HG02642 (cell line): ENCODE results near the gene C1orf94.

Experiments
- ATAC-seq: cut with Tn5 transposase; IDR thresholded peaks from one replicate; pipeline ENCODE4 v1.9.1; 2021; ENCODE audit warnings: mild to moderate bottlenecking; ENCODE audit not compliant: unreplicated experiment, poor library complexity

Gene C1orf94

GRCh38 chr1:34176830-34177603, at the start of gene C1orf94:
C1orf94 (plus strand) TSS chr1:34176907; CDS start chr1:34177790, 883 bp downstream.
- ATAC-seq: no peak

GRCh38 chr1:34127006-34128000, 49.4 kb upstream of the C1orf94 start:
- ATAC-seq: no peak

DNA sequence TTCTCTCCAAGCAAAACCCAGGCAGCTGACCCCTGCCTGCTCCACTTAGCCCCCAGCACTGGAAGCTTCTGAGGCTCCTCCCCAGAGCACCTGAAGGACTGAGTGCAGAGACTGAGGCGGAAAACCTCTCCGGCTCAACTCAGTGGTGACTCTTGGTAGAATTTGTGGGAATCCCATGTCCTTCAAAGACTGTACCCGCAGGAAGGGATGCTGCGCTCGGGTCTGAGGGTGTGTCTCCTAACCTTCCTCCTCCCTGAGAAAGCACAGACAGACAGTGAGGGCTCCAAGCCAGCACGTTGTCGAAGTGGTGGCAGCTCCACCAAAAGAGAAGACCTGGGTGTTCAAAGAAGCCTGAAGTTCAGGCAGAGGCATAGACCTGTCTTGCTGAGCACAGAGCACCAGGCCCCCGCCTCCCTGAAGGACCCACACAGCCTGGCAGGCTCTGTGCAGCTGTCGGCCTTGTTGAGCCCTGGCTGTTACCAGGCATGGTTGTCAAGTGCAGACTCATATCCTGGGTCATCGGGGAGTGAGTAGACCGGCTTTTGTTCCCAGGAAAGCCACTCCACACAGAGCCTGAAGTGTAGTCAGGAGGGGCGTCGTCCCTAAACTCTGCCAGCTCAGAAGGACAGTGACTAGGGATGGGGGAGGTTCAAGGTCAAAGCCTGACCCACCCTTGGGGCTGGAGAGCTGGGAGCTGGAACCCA, 48.4 kb upstream of the C1orf94 start:
- no peak for ATAC-seq

- no peak for ATAC-seq
Measured at GRCh38 chr1:34129630-34130029, 47.1 kb upstream of the C1orf94 start.

GRCh38 chr1:34130306-34130705, 46.4 kb upstream of the C1orf94 start:
- no peak for ATAC-seq

DNA sequence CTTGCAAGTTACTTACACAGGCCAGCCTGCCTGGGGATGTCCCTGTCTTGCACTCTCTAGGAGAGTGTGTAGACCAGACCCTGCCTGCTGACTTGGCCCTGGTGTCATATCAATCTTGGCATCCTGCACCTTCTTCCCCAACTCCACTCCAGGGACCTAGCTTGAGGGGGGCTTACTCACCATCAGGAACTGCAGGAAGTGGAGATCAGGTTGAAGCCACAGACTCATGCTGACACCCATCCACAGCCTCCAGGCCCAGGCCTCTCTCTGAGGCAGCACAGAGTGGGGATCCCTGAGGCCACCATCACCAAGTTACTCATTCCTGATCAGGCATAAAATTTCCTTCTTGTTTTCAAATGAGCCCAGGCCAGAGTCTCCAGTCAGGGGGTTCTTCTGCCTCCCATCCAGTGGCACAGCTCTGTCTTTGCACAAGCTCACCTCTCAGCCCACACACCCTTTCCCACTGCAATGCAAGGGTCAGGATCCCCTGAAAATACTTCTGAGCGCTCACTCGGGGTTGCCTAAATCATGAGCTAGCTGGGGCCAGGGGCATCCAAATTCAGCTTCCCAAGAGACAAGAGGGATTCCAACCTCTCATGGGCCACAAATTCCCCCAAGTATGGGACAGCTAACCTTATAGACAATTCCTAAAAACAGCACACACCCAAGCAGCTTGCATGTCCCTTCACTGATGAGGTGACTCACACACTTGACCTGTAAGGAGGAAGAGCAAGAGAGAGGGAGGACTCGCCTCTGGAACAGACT, 45.1 kb upstream of the C1orf94 start:
- ATAC-seq: no peak

GRCh38 chr1:34132161-34132420, 44.6 kb upstream of the C1orf94 start:
- no peak for ATAC-seq

DNA sequence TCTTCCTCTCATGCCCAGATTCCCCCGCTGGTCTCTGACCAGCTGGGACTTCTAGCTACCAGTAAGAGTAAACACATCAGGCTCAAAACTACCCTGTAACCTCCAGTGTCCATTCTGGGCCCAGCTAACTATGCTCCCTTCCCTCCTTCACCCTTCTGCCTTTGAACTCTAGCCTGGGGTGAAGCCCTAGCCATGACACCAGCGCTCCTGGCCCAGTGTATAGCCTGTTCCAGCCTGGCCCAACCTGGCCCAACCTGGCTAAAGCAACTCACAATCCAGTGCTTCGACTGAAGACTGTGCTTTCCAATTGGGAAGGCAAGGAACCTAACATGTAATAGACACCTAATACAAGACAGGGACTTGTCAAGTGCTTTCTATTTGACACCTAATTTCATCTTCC, 39.3 kb upstream of the C1orf94 start:
- no peak for ATAC-seq

DNA sequence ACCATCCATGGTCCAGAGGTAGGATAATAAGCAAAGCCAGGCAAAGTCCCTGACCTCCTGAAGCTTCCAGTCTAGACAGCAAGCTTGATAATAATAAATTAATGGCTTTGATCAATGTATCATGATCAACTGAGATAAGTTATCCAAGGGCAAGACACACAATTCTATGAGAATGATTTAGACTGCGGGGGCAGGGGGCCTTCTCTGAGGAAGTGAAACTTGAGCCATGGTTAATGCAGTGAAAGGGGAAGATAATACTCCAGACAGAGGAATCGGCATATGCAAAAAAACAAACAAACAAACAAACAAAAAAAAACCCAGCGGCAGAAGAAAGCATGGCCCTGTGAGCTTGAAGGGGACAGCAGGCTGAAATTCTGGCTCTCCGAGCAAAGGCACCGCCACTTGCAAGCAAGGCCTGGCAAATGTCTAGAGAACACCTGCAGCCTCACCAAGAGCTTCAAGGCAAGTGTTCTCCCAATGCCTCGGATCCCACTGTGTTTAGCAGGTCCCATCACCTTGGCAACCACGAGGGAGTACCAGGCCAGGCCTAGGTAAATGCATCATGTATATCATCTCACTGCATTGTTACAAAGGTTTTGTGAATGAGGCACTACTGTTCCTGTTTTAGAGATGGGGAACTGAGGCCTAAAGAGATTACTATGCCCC, 36.6 kb upstream of the C1orf94 start:
- ATAC-seq: no peak

DNA sequence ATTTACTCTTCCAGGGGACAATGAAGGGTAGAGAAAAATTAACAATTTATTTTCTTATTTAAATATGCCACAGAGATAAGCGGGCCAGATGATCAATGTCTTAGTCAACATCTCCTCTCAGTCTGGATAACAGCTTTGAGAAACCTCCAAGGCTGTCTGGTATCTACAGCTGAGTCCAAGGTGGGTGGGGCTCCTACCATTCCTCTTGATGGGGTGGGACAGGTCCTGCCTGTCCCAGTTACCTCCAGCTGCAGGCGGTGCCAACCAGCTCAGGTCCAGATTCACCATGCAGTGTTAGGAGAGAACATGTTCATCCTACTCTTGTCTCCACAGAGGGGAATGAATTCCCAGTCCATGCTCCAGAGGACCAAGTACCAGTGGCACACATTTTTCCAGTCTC, 32.7 kb upstream of the C1orf94 start:
- ATAC-seq: no peak

DNA sequence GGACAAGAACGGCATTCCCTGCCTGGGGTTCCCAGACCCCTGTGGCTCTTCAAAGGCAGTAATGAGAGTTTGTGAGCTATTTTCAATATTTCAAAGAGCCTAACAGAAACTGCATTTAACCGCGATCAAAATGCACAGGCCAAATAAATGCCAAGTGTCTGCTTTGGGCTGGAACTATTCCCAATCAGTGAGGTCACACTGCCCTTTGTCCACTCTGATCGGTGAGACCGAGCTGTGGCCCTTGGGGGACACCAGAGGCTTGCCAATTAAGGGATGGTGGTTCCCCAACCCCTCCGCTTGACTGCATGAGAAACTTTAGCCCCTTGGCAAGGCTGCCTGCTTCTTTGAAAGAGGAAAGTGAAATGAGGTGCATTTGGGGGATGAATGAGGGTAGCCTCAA, 31.9 kb upstream of the C1orf94 start:
- no peak for ATAC-seq

DNA sequence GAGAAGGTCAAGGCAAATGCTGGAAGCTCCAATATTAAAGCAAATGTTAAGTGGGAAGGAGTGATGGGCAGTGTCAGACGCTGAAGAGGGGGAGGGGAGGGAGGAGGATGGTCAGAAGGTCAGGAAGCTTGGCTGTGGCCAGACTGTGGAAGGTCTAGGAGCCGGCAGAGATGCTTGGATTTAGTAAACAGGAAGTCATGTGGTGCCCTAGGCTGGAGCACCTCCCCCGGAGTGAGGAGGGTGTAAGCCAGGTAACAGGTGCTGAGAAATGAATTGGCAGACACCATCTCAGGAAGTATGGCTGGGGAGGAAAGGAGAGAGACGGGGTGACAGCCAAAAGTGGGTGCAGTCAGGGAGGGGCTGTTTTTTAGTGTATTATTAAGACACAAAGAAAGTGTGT, 29.4 kb upstream of the C1orf94 start:
- no peak for ATAC-seq

GRCh38 chr1:34149501-34149900, 27.2 kb upstream of the C1orf94 start:
- ATAC-seq: no peak

- ATAC-seq: no peak
Measured at GRCh38 chr1:34153246-34153645, 23.5 kb upstream of the C1orf94 start.

- ATAC-seq: no peak
Measured at GRCh38 chr1:34155860-34156259, 20.8 kb upstream of the C1orf94 start.

- ATAC-seq: no peak
Measured at GRCh38 chr1:34156739-34157138, 20.0 kb upstream of the C1orf94 start.

- peak; percentile 75 for ATAC-seq
Measured at GRCh38 chr1:34162852-34163766, 13.6 kb upstream of the C1orf94 start.

DNA sequence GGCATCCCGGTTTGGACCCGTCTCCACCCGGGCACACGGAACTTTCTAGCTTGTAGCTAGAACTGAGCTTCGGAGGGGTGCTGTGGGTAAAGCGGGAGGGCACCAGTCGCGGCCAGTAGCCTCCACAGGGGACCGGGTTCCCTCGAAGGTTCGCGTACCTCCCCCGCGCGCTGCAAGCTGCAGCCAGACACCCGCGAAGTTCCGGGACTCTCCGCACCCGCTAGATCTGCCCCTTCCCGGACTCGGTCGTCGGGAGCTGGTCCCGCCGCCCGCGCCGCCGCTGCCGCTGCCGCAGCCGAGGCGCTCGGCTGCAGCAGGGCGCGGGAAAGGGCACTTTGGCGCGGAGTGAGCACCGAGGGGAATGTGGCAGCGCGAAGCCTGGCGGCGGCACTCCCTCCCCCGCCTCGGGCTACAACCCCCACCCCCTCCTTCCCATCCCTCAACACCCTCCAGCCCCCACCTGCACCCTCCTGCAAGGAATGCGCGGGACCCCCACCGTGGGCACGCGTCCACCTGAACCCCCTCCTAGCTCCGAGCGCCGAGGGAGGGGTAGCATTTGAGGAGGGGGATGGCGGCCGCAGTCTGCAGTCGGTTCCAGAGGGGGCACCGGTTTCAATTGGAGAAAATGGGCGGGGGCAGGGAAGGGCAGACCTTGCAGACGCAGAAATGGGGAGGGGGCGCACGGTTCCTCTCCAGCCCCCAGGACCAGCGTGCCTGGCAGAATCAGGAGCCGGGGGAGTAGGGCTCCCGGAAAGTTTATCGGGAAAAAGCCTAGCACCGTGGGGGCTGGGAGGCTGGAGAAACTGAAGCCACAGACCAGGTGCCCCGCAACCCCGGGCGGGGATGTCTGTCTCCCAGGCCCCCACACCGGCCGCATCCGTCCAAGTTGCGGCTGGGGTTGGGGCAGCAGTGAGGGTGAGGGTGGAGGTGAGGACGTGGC, 12.6 kb upstream of the C1orf94 start:
- ATAC-seq: no peak
